Globus pallidus (tissue), 1 donor: Measurements from ENCODE around the gene DTD2.
A peak's percentile ranks its signal among the peaks of the same experiment; 100 is the strongest.
"Not testable (repeated sequence)": the region's sequence is repeated elsewhere in the genome, so short reads cannot be mapped to it uniquely, and the experiment has no call there.

ENCODE experiments used
- DNase-seq: peaks from one replicate; pipeline ENCODE4 v3.0.0-alpha.2; 2015; ENCODE audit warnings: low spot score

The DTD2 gene

DNA sequence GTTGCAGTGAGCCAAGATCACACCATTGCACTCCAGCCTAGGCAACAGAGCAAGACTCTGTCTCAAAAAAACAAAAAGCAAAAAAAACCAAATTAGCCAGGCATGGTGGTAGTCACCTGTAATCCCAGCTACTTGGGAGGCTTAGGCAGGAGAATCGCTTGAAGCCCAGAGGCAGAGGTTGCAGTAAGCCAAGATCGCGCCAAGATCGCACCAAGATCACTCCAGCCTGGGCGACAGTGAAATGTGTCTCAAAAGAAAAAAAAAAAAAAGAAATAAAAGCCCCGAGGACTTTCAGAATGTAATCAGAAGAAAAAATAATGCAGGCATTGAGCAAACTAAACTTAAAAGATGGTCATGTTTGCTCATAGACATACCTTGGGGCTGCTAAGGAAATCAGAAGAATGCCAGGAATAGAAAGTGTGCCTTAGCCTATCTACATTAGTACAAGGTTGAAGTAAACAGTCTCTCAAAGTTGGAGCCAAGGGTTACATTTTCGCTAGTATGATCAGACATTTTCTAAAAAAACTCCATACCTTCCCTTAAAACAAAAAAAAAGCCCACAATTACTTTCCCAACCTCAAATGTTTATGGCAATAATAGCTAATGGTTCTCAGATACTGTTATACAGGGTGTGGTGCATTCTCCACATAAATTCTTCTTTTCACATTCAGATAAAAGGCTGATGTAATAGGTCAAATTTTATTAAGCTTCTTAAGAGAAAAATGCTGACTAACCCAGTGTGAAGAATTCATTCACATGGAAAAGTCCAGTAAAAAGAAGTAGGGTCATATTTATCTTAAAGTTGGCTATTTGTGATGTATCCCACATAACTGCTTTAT, 15.8 kb downstream of the DTD2 start:
- no peak for DNase-seq

DNA sequence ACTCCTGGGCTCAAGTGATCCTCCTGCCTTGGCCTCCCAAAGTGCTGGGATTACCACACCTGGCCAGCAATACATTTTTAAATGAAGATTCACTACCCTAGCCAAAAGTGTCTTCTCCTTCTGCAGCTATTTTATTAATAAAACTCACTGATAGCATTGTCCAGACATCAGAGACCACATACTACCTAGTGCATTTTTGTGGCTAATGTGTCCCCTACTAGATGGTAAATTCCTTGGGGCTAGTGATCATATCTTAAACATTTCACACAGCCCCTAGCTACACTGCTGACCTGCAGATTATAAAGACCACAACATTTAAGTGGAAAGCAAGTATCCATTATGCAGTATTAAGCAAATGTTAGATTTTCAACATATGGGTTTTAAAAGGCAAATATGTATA, 17.0 kb downstream of the DTD2 start:
- no peak for DNase-seq

- DNase-seq, result peak; percentile 40
Observed at GRCh38 chr14:31439561-31439960, 17.7 kb downstream of the DTD2 start.

DNA sequence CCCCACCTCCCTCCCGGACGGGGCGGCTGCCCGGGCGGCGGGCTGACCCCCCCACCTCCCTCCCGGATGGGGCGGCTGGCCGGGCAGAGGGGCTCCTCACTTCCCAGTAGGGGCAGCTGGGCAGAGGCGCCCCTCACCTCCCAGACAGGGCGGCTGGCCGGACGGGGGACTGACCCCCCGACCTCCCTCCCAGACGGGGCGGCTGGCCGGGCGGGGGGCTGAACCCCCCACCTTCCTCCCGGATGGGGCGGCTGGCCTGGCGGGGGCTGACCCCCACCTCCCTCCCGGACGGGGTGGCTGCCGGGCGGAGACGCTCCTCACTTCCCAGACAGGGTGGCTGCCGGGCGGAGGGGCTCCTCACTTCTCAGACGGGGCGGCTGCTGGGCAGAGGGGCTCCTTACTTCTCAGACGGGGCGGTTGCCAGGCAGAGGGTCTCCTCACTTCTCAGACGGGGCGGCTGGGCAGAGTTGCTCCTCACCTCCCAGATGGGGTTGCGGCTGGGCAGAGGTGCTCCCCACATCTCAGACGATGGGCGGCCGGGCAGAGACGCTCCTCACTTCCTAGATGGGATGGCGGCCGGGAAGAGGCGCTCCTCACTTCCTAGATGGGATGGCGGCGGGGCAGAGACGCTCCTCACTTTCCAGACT, 20.1 kb downstream of the DTD2 start:
- not testable (repeated sequence) for DNase-seq

DNA sequence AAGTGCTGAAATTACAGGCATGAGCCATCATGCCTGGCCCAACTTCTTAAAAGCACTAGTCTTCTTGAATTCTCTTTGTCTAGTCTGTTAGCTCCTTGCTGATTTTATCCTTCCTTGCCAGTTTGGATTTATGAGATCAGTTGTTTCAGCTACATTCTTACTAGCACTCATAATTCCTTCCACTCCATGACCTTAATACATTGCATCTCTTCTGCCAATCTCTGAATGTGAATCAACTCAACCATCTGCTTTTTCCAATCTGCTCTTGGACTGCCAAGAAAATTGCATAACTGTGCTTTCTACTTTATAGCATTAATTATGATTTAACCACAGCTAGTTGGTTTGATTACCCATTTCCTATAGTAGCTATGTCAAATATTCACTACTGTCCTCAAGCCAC, 22.0 kb downstream of the DTD2 start:
- DNase-seq, result no peak

DNA sequence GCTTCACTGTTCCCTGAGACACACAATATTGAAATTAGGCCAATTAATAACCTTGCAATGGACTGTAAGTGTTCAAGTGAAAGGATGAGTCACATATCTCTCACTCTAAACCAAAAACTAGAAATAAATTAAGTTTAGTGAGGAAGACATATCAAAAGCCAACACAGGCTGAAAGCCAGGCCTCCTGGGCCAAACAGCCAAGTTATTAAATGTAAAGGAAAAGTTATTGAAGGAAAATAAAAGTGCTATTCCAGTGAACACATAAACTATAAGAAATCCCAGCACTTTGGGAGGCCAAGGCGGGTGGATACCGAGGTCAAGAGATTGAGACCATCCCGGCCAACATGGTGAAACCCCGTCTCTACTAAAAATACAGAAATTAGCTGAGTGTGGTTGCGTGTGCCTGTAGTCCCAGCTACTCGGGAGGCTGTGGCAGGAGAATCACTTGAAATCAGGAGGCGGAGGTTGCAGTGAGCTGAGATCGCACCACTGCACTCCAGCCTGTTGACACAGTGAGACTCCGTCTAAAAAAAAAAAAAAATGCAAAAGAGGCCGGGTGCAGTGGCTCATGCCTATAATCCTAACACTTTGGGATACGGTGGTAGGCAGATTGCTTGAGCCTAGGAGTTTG, 26.6 kb downstream of the DTD2 start:
- DNase-seq, result no peak

- no peak for DNase-seq
Observed at GRCh38 chr14:31429791-31430190, 27.5 kb downstream of the DTD2 start.

DNA sequence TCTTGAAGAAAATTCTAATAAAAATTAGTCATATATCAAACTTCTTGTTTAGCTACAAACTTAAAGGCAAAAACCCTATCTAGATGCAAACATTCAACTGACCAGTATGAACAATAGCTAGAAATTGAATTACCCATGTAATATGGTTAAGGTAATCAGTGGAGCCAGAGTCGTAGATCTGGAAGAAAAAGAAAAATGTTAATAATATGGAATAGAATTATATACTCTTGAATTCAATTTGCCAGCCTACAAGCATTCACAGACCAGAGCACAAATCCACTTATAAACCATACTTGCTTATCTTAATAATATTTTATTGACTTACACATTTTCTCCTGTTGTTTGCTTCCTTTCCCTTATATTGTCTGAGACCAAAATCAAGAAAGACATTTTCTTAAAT, 29.3 kb downstream of the DTD2 start:
- DNase-seq, result no peak

DNA sequence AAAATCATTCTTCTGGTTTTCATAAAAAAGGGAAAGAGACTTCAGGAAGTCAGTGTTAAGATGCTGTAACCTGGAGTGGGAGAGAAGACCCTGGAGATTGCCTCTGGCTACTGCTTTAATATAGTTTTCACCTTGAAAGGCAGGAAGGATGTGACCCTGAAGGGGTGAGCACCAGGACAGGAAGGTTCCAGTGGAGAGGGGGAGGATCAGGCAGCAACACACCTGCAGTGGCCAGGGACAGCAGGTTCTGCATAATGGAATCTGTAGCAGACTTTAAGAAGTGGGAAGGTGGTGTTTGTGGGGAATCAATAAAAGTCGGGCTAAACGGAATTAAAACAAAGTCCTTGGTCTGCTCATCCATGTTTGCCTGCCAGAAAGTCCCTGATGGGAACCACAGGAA, 30.6 kb downstream of the DTD2 start:
- no peak for DNase-seq

- no peak for DNase-seq
Observed at GRCh38 chr14:31425905-31426304, 31.4 kb downstream of the DTD2 start.

DNA sequence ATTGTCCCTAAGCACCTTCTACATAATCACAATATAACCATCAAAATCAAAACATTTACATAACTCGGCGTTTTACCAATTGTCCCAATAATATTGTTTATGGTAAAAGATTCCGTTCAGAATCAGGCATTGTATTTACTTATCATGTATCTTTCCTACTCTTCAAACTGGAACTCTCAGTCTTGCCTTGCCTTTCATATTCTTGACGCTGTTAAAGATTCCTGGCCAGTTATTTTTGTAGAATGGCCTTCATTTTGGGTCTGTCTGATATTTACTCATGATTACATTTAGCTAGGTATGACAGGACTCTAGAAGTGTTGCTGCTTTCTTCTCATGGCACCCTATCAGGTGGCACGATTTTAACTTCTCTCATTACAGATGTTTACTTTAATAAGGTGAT, 36.1 kb downstream of the DTD2 start:
- DNase-seq, result no peak

DNA sequence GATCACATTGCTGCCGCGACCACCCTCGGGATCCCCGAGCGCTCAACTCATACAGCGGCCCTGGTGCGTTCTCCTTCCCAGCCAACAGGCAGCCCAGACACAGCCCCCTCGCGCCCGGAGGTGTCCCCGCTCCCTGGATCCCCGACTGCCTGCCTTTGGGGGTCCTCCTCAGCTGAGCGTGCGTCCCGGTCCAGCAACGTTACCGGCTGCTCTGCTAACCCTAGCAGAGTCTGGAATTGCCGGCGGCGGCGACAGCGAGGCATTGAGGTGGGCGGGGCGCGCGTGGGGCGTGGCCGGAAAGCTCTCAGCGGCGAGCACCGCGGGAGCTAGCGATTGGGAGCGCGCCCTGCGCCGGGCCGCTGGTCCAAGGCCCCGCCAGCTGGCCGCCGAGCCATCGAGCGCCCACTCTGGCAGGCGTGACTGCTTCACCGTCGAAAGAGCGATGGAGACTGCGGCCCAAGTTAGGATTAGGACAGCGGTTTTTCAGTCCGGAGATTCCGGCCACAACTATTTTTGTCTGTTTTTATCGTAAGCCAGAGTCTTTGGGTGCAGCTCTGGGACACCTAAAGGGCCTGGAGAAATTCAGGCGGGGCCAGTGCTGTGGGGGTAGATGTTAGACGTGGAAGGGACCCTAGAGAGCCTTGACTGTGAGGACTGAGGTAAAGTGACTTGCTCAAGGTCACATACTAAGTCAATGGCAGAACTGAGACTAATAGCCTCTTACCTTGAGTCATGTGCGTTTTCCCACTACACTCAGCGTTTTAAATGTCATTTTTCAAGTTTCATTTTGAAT, 36.8 kb downstream of the DTD2 start, which contains the start of gene HEATR5A:
Gene HEATR5A, minus strand, starts transcription at position 232 of the 793 bp plus-strand sequence. CDS start 17,575 bp downstream, outside the sequence.
- peak; percentile 90 for DNase-seq

DNA sequence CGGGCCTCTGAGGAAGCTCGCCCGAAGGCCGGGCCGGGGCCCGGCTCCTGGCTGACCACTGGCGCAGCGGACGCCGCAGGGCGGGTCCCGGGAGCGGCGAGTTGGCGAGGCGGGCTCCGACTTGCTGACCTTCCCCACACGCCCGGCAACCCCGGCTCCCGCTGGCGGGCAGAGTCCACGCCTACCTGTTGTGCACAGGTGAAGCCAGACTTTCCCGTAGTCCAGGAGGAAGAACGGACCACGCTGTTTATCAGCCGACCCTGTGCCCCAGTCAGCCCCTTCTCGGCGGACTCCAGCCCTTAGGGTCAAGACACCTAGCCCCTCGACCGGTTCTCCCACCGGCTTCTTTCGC, 37.4 kb downstream of the DTD2 start:
- peak; percentile 31 for DNase-seq

DNA sequence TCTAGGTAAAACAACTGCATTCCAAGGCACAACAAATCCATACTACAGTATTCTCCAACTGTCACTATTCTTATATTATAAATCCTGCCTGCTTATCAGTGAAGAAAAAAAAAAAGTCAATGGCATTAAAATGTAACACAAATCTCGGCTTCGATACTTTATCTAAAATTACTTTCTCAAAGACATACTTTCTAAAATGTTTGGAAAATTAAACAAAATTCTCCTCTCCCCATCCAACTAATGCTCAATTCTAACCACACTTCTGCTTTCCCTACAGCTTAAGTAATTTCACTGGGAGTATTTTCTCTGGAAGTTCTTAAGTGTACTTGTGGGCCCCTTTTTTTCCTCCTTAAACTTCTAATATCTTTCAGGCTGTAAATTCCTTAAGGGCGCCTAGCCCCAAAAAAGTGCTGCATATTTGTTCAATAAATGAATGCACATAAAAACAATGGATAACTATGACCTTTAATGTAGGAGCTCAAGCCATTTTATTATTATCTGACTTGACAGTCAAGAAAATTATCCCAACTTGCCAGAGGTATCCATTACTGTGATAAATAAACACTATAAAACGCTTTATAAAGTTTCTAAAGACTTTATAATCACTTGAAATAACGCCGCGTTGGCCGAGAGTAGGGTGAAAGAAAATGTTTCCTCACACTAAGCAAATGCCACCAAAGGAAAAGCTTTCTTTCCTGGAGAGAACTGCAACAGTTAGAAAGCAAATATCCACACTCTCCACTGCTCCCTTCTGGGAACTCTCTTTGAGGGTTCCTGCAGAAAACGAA, 37.9 kb downstream of the DTD2 start:
- DNase-seq, result no peak

DNA sequence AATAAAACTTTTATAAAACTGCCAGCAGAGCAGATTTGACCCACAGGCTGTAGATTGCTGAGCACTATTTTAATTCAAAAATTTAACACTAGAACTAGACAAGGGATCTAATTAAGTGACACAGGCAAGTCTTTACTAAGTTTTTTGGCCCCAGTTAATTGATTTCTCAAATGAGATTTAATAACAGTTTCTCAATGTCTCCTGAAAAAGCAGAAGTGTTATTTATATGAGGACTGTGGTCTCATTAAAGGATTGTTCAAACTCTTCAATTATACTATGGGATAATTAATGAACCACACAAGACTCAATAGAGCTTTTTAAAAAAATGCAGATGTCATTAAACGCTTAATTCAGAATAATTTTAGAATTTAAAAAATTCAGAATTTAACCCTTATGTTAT, 38.9 kb downstream of the DTD2 start:
- no peak for DNase-seq

GRCh38 chr14:31414190-31414833, 43.0 kb downstream of the DTD2 start:
- DNase-seq, result no peak

GRCh38 chr14:31411218-31411727, 46.0 kb downstream of the DTD2 start:
- no peak for DNase-seq

DNA sequence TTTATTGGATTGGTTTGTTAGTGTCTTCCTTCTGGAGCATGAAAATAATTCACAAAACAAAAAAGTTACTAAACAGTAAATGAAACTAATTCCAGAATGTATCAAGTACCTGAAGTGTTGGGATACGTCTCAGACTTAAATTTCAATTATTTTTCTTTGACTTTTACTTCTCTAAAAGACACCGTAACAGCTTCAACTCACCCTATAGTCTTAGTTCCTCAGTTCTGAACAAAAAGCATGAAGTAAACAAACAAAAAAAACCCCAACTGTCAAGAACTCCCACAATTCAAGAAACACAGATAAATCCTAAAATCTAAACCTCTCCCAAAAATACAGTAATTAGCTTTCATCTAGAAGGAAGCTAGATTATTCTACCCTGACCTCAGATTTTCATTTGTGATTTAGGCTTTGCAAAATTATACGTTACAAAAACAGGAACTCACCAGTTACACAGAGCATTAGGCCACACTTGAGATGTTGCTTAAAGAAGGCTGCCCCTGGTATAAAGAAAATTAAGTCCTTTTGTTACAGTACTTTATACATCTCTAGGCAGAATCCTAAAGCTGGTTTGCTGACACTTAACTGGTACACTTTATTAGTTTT, 47.2 kb downstream of the DTD2 start:
- no peak for DNase-seq

DNA sequence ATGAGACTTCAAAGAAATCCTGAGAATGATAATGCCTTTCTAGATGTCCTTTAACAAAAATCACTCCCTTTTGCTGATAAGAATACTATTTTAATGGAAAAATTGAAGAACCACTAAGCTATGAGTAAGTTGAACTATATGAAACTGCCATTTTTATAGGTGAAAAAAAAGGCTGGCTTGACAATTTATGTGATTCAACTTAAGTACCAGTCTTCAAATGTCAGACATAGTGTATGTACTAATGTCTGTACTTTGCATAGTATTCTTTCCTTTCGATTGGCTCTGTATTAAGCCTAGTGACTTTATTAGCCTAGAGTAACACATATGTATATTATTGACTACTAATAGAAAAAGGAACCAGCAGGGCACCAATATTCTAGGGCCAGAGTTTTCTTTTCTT, 48.9 kb downstream of the DTD2 start:
- DNase-seq, result no peak

DNA sequence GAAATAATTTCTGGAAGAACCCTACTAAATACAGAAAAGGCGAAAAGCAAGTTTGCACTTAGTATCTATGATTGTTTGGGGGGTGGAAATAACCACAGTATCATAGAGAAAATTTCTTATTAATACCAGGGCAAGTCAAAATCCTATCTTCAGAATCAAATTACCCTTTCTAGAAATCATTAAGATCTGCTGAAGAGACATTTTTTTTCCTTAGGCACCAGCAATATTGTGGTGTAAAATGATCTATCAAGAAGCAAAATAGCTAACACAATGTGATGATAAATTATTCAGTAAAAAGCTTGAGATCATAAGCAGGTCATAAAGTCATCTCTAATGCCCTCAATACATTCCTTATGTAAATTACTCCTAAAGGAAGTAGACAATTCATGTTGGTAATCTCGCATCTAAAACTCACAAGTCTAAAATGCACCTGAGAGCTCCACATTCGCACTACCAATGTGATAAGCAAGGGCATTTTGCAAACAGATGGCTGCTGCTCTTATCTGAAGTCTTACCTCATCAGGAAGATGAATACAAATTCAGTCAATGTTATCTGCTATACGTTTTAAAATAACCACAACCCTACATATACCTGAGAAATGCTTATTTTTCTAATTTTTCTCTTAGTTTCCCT, 51.6 kb downstream of the DTD2 start:
- no peak for DNase-seq
